GM21723 (cell line): ENCODE results near the gene PGLYRP3.
"Not testable (repeated sequence)": the region's sequence is repeated elsewhere in the genome, so short reads cannot be mapped to it uniquely, and the experiment has no call there.

Source experiments
- ATAC-seq: cut with Tn5 transposase; IDR thresholded peaks from one replicate; pipeline ENCODE4 v1.9.1; 2021; ENCODE audit warnings: mild to moderate bottlenecking, moderate library complexity; ENCODE audit not compliant: unreplicated experiment

PGLYRP3 gene

DNA sequence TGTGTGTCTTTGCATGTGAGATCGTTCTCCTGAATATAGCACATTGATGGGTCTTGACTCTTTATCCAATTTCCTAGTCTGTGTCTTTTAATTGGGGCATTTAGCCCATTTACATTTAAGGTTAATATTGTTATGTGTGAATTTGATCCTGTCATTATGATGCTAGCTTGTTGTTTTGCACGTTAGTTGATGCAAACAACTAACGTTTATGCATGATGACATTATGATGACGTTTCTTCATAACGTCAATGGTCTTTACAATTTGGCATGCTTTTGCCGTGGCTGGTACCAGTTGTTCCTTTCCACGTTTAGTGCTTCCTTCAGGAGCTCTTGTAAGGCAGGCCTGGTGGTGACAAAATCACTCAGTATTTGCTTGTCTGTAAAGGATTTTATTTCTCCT lies 5.4 kb upstream of the PGLYRP3 start:
- ATAC-seq = not testable (repeated sequence)

DNA sequence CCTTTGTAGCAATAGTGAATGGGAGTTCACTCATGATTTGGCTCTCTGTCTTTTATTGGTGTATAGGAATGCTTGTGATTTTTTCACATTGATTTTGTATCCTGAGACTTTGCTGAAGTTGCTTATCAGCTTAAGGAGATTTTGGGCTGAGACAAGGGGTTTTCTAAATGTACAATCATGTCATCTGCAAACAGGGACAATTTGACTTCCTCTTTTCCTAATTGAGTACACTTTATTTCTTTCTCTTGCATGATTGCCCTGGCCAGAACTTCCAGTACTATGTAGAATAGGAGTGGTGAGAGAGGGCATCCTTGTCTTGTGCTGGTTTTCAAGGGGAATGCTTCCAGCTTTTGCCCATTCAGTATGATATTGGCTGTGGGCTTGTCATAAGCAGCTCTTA lies 3.3 kb upstream of the PGLYRP3 start:
- ATAC-seq = not testable (repeated sequence)

GRCh38 chr1:153314388-153314787 lies 1.6 kb upstream of the PGLYRP3 start:
- not testable (repeated sequence) for ATAC-seq

- ATAC-seq = no peak
These were observed 536 bp upstream of the PGLYRP3 start for GRCh38 chr1:153313288-153313687.

- ATAC-seq = no peak
These were observed 2.2 kb downstream of the PGLYRP3 start for GRCh38 chr1:153310526-153310925.

DNA sequence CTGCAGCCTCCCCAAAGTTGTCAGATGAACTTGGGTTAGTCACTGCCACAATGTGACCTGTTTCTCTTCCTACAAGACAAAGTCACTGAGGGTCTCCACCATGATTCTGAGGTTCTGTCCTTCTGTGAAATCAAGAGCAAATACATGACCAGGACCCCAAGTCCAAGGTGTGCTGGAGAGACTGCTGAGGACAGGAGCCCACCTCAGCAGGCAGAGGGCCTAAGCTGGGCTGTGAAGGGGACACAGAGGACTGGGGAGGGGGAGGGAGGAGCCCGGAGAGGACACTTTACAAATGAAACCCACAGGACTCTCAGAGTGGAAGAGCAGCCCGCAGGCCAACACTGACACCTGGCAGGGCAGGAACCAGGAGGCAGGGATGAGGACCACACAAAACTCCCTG lies 3.3 kb downstream of the PGLYRP3 start:
- no peak for ATAC-seq

DNA sequence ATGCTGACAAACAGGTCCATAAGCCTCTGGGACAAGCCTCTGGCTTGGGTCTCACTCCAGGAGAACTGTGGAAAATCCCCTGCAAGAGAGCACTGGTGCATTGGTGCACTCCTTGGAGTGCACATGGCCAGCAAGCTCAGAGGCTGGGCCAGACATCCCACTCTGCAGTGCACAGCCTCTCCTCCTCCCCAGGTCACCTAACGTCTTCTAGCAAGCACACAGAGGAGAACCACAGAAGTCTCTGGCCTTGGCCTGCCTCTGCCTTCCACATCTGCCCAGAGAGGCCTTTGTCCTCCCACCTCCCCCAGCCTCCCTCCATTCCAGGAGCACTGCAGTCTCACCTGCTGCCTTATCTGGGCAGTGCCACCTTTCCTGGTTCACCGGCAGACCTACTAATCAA lies 4.2 kb downstream of the PGLYRP3 start:
- ATAC-seq = no peak

- ATAC-seq = no peak
These were observed 5.5 kb downstream of the PGLYRP3 start for GRCh38 chr1:153307221-153307600.

DNA sequence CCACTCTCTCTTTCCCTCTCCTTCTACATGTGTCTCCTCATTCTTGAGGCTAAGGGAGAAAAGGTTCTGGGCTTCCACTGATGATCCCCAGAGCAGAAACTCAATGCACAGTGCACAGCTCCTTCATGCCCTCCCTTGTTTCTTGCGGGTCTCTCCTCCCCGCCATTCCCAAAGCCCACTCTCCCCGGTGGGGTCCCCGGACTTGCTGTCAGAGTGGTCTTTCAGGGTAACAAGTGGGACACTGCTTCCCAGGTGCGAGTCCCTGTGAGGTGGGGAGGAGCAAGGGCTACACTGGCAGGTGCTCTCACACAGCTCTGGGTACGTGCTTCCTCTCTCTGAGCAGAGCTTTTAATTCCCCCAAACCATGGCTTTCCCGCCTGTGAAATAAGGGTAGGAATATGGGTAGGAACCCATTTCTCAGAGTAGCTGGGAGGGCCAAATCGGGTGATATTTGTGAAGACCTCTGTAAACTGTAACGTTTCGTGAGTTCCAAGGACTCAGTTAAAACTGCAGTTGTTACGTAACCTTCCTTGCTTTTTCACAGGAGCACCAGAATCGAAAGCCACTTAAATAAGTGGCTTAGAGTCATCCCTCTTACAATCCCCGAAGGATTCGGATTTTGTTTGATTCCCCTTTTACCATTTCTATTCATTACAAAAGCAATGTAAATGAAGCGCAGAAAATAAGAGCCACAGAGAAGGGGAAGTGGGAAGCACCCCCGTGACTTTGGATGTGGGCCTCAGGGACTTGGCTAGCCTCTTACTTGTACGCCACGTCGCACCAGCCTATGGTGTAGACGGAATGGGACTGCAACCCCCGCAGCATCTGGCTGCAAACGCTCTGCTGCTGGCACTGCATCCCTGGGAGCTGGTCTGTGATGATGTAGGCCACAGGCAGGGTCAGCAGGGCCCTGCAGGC lies 6.2 kb downstream of the PGLYRP3 start:
- no peak for ATAC-seq

GRCh38 chr1:153305682-153306081 lies 7.1 kb downstream of the PGLYRP3 start:
- no peak for ATAC-seq

GRCh38 chr1:153302308-153302707 lies 10.4 kb downstream of the PGLYRP3 start:
- ATAC-seq = no peak

- ATAC-seq = no peak
These were observed 18.9 kb downstream of the PGLYRP3 start for GRCh38 chr1:153293851-153294250.

GRCh38 chr1:153293480-153293775 lies 19.3 kb downstream of the PGLYRP3 start:
- no peak for ATAC-seq

DNA sequence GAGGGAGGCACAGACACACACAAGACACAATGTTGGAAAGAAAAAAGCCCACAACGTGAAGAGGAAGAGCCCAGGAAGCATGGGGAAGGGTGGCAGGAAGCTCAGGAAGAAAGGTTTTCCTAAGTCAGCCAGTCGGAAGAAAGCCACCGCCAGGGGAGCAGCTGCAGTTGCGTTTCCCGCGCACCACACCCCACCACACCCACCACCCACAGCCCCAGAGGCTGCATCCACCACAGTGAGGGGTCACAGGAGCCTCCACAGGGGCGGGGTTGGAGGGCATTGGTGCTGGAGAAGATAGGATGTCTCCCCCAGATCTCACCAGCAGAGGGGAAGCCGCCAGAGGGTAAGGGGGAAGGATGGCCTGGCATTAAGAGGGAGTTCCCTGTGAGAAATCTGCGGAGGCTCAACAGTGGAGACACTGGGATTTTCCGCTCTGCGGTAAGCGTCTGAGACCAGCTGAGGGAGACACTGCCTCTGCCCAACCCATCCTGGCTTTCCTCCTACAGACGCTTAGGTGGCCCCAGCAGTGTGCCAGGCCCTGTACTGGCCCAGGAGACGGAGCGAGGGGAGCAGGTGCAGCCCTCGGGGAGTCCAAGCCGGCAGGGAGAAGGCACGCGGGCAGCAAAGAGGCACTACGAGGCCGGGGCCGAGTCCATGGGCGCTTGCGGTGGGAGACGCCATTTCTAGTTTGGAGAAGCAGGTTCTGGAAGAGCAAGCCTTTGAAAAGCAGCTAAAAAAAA lies 19.8 kb downstream of the PGLYRP3 start:
- ATAC-seq = no peak

DNA sequence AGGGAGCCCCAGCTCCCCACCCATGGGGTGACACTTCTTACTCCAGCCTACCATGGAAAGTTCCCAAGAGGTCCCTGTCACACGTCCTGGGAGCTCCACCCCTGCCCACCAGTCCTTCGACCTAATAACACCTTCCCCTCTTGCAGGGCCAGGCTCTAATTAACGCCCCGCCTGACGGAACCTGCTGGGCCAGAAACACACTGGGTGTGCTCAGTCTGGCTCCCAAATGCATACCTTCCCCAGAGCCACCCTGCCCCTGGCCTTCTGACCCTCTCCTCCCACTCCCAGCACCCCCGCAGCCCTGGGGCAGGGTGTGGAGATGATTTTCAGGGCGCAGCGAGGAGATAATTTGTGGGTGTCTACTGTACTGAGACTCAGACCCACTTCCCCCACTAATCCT lies 20.6 kb downstream of the PGLYRP3 start:
- ATAC-seq = no peak

GRCh38 chr1:153291514-153291913 lies 21.2 kb downstream of the PGLYRP3 start:
- no peak for ATAC-seq

DNA sequence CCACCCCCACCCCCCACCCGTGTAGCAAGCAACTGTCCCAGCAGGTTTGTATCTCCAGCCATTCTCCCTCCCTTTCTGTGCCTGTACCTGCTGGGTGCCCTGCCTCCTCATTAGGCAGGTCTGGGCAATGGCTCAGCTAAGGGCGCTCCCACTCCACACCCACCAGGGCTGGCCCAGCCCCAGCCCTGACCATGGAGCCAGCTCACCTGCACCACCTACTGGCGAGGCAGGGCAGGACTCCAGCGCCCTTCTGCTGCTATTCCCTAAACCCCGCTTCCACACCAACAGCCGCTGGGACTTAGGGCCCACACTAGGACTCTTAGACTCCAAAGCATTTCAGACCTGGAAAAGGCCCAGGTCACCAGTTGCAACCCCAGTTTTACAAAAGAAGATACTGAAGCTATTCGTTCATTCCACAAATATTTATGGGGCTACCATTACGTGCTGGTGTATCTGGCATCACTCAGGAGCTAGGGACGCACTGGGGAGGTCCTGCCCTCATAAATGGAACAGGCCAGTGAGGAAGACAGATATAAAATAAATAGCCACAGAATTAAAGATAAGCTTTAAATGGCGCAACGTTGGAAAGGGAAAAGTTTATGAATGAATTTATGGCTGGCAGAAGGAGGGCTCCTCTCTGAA lies 24.0 kb downstream of the PGLYRP3 start:
- no peak for ATAC-seq

DNA sequence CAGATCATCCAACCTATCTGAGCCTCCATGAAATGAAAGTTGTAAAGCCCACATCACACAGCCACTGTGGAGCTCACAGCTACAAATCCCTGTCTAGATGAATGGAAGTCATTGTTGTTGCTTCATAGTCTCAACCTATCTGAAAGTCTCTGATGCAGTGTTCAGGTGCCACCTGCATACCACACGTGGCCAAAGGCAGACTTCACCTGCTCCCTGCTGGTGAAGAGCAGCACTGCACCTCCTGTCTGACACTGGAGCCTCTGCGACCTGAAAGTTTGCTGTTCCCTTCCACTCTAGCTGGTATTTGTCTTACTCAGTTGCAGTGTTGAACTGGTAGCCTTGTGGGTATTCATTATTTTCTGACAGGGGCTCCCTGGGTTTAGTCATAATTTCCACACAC lies 34.9 kb downstream of the PGLYRP3 start:
- no peak for ATAC-seq

DNA sequence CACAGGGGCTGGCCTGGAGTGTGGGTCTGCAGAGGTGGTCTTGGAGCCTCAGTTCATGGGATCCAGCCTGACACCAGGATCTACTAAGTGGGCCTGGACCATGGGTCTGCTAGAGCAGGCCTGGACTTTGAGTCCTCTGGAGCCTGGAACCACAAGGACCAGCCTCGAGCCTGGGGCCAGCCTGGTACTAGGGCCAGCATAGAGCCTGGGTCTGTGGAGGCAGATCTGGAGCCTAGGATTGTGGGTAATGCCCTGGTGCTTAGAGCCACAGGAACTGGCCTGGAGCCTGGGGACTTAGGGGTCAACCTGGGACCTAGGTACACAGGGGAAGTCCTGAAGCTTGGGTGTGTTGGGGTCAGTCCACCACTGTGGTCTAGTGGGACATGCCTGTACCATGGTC lies 40.6 kb downstream of the PGLYRP3 start:
- ATAC-seq = no peak

- no peak for ATAC-seq
These were observed 41.0 kb downstream of the PGLYRP3 start for GRCh38 chr1:153271711-153272110.

- no peak for ATAC-seq
These were observed 47.3 kb downstream of the PGLYRP3 start for GRCh38 chr1:153265457-153265856.
